Neural cell (in vitro differentiated cells): ENCODE results near the gene ZNF532.

Experiments
- EP300 ChIP-seq: fragments of 450-650 bp; conservative IDR thresholded peaks from 2 replicates; pipeline ENCODE4 v1.6.1; 2014; ENCODE audit warnings: antibody characterized with exemption, mild to moderate bottlenecking, moderate library complexity; ENCODE audit not compliant: poor library complexity, severe bottlenecking
- EZH2 ChIP-seq: fragments of 200-600, 300-800 bp; shearing (Covaris generic), sonication (generic); IDR thresholded peaks from 2 replicates; pipeline ENCODE4 v1.6.1; 2014; ENCODE audit warnings: antibody characterized with exemption, low read length, borderline replicate concordance, mild to moderate bottlenecking; ENCODE audit not compliant: insufficient read depth, poor library complexity, severe bottlenecking
- MXI1 ChIP-seq: fragments of 450-650 bp; conservative IDR thresholded peaks from 2 replicates; pipeline ENCODE4 v1.6.1; 2014; ENCODE audit warnings: antibody characterized with exemption, mild to moderate bottlenecking; ENCODE audit not compliant: poor library complexity, severe bottlenecking
- POLR2AphosphoS5 ChIP-seq: IDR thresholded peaks from 2 replicates; pipeline ENCODE4 v1.6.1; 2012
- RAD21 ChIP-seq: fragments of 450-650 bp; conservative IDR thresholded peaks from 2 replicates; pipeline ENCODE4 v1.6.1; 2014; ENCODE audit warnings: antibody characterized with exemption, mild to moderate bottlenecking, moderate library complexity
- TAF1 ChIP-seq: IDR thresholded peaks from 2 replicates; pipeline ENCODE4 v1.6.1; 2012; ENCODE audit warnings: low read depth
- TF ChIP-seq, protein P1 (sequence below): fragments of 450-650 bp; IDR thresholded peaks from 2 replicates; pipeline ENCODE4 v1.5.1; 2014; ENCODE audit warnings: antibody characterized with exemption, mild to moderate bottlenecking, moderate library complexity; ENCODE audit not compliant: poor library complexity, severe bottlenecking
- TF ChIP-seq, protein P2 (sequence below): IDR thresholded peaks from 2 replicates; pipeline ENCODE4 v1.6.1; 2012; ENCODE audit warnings: borderline replicate concordance

DNA sequence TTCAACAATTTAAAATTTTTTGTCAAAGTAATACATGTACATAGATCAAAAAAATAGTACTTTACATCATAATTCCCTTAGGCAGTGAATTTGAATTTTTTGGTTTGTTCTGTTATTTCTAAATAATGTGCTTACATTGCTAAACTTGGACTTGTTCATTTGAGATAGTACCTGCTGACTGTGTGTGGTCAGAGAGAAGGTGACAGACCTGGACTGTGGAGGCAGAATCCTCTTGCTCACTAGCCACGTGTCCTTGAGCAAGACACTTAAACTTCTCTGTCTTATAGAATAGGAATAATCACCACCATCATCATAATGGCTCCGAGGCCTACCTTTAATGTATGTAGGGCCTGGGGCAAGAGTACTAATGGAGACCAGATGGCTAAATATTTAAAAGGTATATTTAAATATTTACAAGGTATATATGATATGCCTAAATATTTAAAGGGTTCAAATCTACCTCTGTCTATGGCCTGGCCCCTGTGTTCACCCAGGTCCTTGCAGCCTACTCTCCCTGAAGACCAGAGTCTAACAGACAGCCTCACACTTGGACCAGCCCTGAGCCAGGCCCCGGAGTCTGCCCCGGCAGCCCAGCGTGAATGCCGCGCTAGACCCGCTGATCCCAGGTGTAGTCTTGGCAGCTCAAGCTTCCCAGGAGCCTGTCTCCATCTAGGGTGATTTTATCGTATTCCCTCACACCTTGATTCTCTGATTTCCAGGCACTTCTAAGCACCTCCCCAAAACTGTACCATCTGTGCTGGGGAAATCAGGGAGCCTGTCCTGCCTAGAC, 33.5 kb downstream of the ZNF532 start:
- TF ChIP-seq, protein P1, sequence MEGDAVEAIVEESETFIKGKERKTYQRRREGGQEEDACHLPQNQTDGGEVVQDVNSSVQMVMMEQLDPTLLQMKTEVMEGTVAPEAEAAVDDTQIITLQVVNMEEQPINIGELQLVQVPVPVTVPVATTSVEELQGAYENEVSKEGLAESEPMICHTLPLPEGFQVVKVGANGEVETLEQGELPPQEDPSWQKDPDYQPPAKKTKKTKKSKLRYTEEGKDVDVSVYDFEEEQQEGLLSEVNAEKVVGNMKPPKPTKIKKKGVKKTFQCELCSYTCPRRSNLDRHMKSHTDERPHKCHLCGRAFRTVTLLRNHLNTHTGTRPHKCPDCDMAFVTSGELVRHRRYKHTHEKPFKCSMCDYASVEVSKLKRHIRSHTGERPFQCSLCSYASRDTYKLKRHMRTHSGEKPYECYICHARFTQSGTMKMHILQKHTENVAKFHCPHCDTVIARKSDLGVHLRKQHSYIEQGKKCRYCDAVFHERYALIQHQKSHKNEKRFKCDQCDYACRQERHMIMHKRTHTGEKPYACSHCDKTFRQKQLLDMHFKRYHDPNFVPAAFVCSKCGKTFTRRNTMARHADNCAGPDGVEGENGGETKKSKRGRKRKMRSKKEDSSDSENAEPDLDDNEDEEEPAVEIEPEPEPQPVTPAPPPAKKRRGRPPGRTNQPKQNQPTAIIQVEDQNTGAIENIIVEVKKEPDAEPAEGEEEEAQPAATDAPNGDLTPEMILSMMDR: no peak
- TF ChIP-seq EZH2 (no peak), RAD21 (no peak), TAF1 (no peak), POLR2AphosphoS5 (no peak), EP300 (no peak), MXI1 (no peak)
- TF ChIP-seq, protein P2, sequence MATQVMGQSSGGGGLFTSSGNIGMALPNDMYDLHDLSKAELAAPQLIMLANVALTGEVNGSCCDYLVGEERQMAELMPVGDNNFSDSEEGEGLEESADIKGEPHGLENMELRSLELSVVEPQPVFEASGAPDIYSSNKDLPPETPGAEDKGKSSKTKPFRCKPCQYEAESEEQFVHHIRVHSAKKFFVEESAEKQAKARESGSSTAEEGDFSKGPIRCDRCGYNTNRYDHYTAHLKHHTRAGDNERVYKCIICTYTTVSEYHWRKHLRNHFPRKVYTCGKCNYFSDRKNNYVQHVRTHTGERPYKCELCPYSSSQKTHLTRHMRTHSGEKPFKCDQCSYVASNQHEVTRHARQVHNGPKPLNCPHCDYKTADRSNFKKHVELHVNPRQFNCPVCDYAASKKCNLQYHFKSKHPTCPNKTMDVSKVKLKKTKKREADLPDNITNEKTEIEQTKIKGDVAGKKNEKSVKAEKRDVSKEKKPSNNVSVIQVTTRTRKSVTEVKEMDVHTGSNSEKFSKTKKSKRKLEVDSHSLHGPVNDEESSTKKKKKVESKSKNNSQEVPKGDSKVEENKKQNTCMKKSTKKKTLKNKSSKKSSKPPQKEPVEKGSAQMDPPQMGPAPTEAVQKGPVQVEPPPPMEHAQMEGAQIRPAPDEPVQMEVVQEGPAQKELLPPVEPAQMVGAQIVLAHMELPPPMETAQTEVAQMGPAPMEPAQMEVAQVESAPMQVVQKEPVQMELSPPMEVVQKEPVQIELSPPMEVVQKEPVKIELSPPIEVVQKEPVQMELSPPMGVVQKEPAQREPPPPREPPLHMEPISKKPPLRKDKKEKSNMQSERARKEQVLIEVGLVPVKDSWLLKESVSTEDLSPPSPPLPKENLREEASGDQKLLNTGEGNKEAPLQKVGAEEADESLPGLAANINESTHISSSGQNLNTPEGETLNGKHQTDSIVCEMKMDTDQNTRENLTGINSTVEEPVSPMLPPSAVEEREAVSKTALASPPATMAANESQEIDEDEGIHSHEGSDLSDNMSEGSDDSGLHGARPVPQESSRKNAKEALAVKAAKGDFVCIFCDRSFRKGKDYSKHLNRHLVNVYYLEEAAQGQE: no peak
